Esophagus mucosa (tissue), 1 donor: Measurements from ENCODE around the gene CCT7. TPM values are rescaled to one million over a fixed set of nuclear protein-coding genes. Genes with fewer than 3 reads are reported as not detected.
A peak's percentile ranks its signal among the peaks of the same experiment; 100 is the strongest.

Source experiments
- ATAC-seq: fragments of 200-7000 bp; cut with Tn5 transposase; one replicate; pipeline ENCODE4 v1.9.1; 2020
- total RNA-seq: library from RNA; stranded (reverse); gene quantifications from one replicate; pipeline ENCODE4 v1.2.4, GENCODE V29; 2023
- donor health status: DM: yes; HTN: yes; CAD: no.

Gene CCT7
- total RNA-seq, 1 donor from 2014 or later = 253 TPM

DNA sequence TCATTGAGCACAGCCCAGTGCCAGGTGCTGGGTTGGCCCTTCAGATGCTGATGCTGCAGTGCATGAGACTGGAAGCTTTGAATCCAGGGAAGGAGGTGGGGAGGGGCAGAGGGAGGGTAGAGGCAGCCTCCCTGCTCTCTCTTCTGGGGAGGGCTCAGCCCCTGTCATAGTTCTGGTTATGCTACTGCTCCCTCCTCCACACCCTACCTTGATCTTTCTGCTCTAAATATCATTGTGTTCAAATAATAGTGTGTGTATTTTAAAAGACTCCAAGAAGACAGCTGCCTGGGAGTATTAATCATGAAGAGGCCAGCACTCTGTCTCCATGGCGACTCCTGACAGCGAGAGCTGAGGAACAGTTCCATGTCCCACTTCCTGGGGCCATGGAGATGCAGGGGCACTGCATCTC is 63.0 kb downstream of the CCT7 start:
- ATAC-seq = no peak

DNA sequence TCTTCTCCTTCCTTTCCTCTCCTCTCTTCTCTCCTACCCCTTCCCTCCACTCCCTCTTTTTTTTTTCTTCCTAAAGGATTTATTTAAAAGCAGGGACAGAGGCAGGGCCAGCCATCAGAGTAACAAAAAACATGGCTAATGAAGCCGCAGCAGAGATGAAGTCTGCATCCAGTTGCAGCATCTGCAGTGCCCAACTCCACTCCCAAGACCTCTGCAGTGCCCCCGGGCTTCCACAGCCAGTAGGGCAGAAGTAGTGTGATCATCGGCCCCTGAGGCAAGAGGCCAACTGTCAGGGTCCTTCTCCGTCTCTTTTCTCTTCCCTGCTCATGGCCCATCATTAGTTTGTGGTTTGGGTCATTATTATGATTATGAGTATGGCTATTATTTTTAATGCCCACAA is 63.5 kb downstream of the CCT7 start:
- no peak for ATAC-seq

DNA sequence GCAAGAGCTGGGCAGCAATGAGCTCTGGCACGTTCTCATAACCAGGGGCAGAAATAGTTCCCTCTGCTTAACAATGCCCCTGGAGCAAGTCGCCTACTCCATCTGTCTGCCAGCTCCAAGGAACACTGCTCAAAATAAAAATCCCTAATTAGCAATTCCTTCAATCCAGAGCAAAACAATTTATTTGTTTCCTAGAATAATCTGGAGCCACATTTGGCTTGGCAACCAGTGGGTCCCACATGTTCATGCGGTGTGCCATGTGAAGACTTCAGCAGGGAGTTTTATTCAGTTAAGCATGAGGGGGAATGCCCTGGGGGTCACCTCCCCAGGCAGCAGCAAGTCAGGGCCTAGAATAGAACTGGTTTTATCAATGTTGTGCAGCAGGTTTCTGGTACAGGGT is 66.8 kb downstream of the CCT7 start:
- ATAC-seq = peak; percentile 31

DNA sequence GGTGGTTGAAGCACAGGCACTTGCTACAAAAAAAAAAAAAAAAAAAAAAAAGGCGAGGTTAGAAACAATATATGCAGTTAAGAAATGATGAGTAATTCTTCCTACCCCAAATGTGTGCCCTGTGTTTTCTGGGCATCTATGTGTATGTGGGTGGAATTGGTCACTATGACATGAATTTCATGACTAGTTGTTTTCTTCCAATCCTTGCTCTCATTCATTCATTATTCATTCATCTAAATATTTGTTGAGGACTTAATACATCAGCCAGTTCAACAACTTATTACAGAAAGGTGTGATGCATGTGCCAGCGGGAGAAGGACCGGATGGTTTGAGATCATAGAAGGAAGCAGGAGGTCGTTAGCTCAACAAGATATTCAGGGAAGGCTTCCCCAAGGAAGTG is 67.5 kb downstream of the CCT7 start:
- ATAC-seq = peak; percentile 75

Other genes with a start within 250 kb of the CCT7 start
- gene SFXN5, start 162.6 kb upstream of the CCT7 start, total RNA-seq = 12.2 TPM
- gene RAB11FIP5, start 121.4 kb upstream of the CCT7 start, total RNA-seq = 10.4 TPM
- gene NOTO, start 31.7 kb upstream of the CCT7 start, total RNA-seq = not detected
- gene SMYD5, start 20.1 kb upstream of the CCT7 start, total RNA-seq = 11.7 TPM
- 19.0 TPM for gene PRADC1, start 1.1 kb upstream of the CCT7 start, total RNA-seq
- 0.92 TPM for gene FBXO41, start 50.2 kb downstream of the CCT7 start, total RNA-seq
- not detected for gene EGR4, start 59.2 kb downstream of the CCT7 start, total RNA-seq
- gene ALMS1, start 151.5 kb downstream of the CCT7 start, total RNA-seq = 6.7 TPM